HEK293T (cell line): Measurements from ENCODE around the gene LRRIQ3.

Experiments
- ARNT ChIP-seq: fragments of 450-650 bp; IDR thresholded peaks from 2 replicates; pipeline ENCODE4 v1.6.1; 2017; ENCODE audit warnings: mild to moderate bottlenecking
- FOXM1 ChIP-seq: fragments of 450-650 bp; IDR thresholded peaks from 2 replicates; pipeline ENCODE4 v1.6.1; 2017; ENCODE audit warnings: mild to moderate bottlenecking, borderline replicate concordance
- NFRKB ChIP-seq: fragments of 450-650 bp; IDR thresholded peaks from 2 replicates; pipeline ENCODE4 v1.6.1; 2016; ENCODE audit warnings: mild to moderate bottlenecking, moderate library complexity
- SP1 ChIP-seq: fragments of 450-650 bp; IDR thresholded peaks from 2 replicates; pipeline ENCODE4 v1.6.1; 2017
- TARDBP ChIP-seq: fragments of 450-650 bp; IDR thresholded peaks from 2 replicates; pipeline ENCODE4 v1.6.1; 2016
- TF ChIP-seq, protein P1 (sequence below): fragments of 450-650 bp; IDR thresholded peaks from 2 replicates; pipeline ENCODE4 v1.6.1; 2016

DNA sequence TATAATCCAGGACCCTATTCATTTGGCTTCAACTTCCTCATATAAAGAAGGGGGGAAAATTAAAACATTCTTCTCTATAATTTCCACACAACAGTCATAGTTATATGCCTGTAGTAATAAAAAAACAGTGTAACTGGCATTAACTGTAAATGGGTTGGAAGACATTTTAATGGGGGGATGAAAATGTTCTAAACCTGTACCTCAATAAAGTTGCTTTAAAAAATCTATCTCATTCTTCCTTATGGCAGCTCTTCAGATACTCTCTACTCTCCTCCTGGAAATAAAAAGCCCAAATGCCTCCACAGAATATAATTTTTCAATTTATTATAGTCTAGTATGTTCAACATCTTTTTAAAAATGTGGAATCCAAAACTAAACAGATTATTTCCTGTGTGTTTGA, 2.6 kb downstream of the LRRIQ3 start:
- TF ChIP-seq FOXM1 (no peak), TARDBP (no peak), ARNT (no peak), SP1 (no peak), NFRKB (no peak)
- TF ChIP-seq, protein P1, sequence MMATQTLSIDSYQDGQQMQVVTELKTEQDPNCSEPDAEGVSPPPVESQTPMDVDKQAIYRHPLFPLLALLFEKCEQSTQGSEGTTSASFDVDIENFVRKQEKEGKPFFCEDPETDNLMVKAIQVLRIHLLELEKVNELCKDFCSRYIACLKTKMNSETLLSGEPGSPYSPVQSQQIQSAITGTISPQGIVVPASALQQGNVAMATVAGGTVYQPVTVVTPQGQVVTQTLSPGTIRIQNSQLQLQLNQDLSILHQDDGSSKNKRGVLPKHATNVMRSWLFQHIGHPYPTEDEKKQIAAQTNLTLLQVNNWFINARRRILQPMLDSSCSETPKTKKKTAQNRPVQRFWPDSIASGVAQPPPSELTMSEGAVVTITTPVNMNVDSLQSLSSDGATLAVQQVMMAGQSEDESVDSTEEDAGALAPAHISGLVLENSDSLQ, result no peak
